22Rv1 (cell line): ENCODE results near the gene ZNF701.
A peak's percentile ranks its signal among the peaks of the same experiment; 100 is the strongest.
"Not testable (repeated sequence)": the region's sequence is repeated elsewhere in the genome, so short reads cannot be mapped to it uniquely, and the experiment has no call there.

Experiments used
- H3K27ac ChIP-seq: fragments of 450-650 bp; 2 replicates; pipeline ENCODE4 v1.5.1; 2017
- ZFX ChIP-seq: fragments of 450-650 bp; IDR thresholded peaks from 2 replicates; pipeline ENCODE4 v1.6.1; 2017; ENCODE audit warnings: antibody characterized with exemption, borderline replicate concordance
- TF ChIP-seq, protein P1 (sequence below): fragments of 450-650 bp; IDR thresholded peaks from 2 replicates; pipeline ENCODE4 v1.5.1; 2017; ENCODE audit warnings: mild to moderate bottlenecking

The ZNF701 gene

DNA sequence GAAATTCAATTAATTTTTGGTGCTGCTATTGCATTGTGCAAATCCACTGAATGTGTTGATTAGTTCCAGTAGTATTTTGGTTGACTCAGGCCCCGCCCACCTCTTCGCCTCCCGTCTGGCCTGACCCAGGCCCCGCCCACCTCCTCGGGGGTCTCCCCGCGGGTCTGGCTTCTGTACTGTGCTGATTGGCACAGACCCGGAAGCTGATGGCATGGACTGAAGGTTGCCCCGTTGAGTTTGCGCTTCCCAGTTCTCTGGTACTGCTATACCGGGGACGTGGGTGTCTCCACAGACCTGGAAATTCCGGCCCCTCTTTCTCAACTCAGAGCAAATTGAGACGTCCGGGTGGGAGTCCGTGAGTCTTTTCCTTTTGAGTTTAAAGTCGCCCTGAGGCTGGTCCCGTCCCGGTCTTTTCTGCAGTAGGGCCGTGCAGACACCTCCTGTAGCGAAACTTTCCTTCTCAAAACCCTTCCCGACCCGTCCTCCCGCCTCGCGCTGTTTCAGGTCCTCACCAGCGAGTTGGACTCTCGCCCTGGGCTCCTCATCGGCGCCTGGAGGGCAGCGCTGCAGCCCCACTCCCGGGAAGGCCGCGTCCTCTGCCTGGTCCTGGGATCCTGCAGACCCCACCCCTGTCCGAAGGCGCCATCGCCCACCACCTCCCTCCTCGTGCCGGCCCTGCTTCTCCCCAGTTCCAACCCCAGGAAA, 14.8 kb downstream of the ZNF701 start:
- TF ChIP-seq, protein P1, sequence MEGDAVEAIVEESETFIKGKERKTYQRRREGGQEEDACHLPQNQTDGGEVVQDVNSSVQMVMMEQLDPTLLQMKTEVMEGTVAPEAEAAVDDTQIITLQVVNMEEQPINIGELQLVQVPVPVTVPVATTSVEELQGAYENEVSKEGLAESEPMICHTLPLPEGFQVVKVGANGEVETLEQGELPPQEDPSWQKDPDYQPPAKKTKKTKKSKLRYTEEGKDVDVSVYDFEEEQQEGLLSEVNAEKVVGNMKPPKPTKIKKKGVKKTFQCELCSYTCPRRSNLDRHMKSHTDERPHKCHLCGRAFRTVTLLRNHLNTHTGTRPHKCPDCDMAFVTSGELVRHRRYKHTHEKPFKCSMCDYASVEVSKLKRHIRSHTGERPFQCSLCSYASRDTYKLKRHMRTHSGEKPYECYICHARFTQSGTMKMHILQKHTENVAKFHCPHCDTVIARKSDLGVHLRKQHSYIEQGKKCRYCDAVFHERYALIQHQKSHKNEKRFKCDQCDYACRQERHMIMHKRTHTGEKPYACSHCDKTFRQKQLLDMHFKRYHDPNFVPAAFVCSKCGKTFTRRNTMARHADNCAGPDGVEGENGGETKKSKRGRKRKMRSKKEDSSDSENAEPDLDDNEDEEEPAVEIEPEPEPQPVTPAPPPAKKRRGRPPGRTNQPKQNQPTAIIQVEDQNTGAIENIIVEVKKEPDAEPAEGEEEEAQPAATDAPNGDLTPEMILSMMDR: no peak
- TF ChIP-seq ZFX: no peak
- H3K27ac ChIP-seq: no peak overlapping the region

GRCh38 chr19:52585604-52586003, 15.5 kb downstream of the ZNF701 start:
- no peak for TF ChIP-seq ZFX
- TF ChIP-seq, protein P1: no peak
- H3K27ac ChIP-seq: no peak overlapping the region

GRCh38 chr19:52590728-52591127, 20.6 kb downstream of the ZNF701 start:
- H3K27ac ChIP-seq: no peak overlapping the region
- TF ChIP-seq, protein P1: no peak; the same call in 1 of the 2 replicates
- TF ChIP-seq ZFX: no peak

DNA sequence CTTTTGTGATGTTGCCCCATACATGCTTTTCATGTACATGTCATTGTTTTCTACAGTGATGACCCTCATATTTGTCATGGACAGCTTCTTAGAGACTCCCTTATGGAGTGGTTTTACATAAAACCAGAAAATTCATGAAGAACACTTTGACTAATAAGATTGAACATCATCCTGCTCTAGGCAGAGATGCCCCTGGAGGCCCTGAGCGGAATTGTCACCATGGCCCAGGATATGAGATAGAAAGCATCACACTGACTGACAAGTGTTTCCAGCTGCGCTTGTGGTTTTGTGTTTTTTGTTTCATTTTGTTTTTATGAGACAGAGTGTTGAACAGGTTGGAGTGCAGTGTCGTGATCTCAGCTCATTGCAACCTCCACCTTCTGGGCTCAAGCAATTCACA, 22.2 kb downstream of the ZNF701 start:
- no peak overlapping the region for H3K27ac ChIP-seq

GRCh38 chr19:52593441-52593840, 23.4 kb downstream of the ZNF701 start:
- not testable (repeated sequence) for H3K27ac ChIP-seq

More for the DNA sequence above, 22.2 kb downstream of the ZNF701 start:
- no peak for TF ChIP-seq ZFX
- TF ChIP-seq, protein P1: no peak

DNA sequence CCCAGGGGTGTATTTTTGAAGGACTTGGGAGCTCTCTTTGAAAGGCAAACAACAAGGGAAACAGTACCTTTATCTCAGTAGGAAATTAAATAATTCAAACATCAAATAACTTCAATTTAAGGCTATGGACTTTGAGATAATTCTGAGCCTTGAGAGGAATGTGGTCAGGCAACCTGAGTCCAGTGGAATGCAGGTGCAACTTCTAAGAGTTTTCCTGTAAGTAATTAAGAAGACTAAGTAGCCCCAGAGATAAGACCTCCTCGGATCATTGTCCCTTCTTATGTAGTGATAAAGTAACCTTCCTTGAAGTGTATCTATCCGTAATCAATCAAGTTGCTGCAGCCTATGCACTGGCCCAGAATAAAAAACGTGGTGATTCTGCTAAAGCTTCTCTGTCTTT, 29.2 kb downstream of the ZNF701 start:
- no peak for TF ChIP-seq ZFX
- TF ChIP-seq, protein P1: no peak
- H3K27ac ChIP-seq: no peak overlapping the region

DNA sequence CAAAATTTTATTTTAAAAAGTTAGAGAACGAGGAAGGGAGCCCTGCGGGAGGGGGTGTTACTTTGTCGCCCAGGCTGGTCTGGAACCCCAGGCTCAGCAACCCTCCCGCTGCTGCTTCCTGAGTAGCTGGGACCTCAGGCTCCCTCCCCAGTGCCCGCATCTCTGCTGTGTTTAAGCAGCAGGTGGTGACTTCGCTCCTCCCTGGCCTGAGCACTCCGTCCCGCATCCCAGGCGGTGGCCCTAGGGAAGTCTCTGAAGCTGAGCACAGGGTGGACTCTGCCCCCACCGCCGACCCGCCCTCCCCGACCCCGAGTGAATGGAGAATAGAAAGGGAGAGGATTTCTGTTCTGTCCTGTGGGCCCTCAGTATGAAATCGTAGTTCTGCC, 30.5 kb downstream of the ZNF701 start:
- H3K27ac ChIP-seq: peak overlapping the region; percentile 81
- TF ChIP-seq, protein P1: no peak
- TF ChIP-seq ZFX: no peak
